ENCODE data around the gene PRDX5.

DNA sequence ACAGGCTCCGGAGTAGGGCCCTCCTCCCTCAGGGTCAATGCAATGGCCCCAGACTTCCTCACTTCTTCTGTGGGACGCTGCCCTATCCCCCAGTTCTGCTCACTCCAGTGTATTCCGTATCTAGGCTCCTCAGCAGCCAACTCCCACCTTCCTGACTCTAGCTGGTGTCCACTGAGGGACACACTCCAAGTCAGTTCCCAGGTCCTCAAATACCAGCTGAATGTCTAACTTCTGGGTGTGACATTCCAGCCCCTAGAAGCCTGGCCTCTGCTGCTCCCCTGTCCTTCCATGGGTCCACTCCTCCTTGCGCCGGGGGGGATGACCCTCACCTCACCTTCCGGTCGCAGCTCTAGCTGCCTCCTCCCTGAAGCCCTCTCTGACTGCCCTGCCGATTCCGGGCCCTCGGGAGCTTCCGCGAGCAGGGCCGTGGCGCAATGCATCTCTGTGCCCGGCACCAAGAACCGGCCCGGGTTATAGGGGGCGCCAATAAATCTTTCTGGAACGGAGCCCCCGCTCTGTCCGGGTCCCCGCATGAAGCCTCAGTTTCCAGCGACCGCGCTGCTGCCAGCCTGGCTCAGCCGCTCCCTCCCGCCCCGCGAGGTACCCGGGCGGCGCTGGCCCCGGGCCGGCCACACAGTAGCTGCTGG lies 48.9 kb upstream of the PRDX5 start:
- TF ChIP-seq, protein P1, sequence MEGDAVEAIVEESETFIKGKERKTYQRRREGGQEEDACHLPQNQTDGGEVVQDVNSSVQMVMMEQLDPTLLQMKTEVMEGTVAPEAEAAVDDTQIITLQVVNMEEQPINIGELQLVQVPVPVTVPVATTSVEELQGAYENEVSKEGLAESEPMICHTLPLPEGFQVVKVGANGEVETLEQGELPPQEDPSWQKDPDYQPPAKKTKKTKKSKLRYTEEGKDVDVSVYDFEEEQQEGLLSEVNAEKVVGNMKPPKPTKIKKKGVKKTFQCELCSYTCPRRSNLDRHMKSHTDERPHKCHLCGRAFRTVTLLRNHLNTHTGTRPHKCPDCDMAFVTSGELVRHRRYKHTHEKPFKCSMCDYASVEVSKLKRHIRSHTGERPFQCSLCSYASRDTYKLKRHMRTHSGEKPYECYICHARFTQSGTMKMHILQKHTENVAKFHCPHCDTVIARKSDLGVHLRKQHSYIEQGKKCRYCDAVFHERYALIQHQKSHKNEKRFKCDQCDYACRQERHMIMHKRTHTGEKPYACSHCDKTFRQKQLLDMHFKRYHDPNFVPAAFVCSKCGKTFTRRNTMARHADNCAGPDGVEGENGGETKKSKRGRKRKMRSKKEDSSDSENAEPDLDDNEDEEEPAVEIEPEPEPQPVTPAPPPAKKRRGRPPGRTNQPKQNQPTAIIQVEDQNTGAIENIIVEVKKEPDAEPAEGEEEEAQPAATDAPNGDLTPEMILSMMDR (conservative IDR thresholded peaks at IDR 0.05) = no peak
- TF ChIP-seq EZH2 (IDR thresholded peaks at IDR 0.05; ENCODE audit: low read depth) = no peak

All from PC-9 (cell line).